ENCODE data around the gene FAM20A. TPM values are rescaled to one million over a fixed set of nuclear protein-coding genes. Genes with fewer than 3 reads are reported as not detected.

Gene FAM20A
- total RNA-seq, 2 experiments from 2014 or later: not detected

DNA sequence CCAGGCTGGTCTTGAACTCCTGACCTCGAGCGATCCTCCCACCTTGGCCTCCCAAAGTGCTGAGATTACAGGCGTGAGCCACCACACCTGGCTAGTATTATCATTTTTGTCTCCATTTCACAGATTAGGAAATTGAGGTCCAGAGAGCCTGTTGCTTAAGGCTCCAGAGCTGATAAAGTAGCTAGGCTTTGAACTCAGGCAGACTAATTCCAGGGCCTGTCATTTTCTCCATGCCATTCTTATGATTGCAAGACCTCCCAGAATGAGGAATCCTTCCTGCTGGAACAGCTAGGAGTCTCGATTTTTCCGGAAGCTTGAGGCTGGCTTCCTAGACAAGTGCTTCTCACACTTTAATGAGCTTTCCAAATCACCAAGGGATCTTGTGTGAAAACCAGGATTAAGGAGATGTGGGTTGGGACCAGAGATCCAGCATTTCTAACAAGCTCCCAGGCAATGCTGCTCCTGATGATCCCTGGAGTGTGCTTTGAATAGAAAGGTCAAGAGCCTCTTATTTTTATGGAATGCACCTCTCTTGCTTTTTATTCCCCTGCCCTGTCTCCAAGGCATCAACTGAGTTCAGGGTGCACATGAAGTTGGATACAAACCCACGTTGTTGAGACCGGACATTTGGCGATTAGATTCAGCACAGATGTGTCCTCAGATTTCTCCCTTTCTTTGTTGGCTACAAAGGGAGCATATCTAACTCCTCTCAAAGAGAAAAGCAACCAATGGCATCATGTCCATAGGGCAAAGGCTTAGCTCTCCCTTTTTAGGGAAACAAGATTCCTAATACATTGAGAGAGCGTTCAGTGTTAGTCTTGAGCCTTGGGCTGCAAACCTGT, 40.3 kb upstream of the FAM20A start:
- H3K4me1 Mint-ChIP-seq (ENCODE audit: low read depth): no peaks in the 10 kb centered on the region
- CTCF ChIA-PET: interaction anchor here (1.7 kb wide), 1 partner anchor 27 kb away, joined by 7 read pairs; no protein-coding TSS in a partner anchor
- intact Hi-C loops (cut with micrococcal nuclease): no loop called here
- no peak for TF ChIP-seq CTCF (IDR thresholded peaks at IDR 0.05)
- POLR2A ChIA-PET: no interaction called here
- H3K4me3 Mint-ChIP-seq: no peak overlapping the region
- H3K9me3 Mint-ChIP-seq: peaks cover 4% of the 10 kb centered on the region
- H3K27ac Mint-ChIP-seq: no peak overlapping the region
- H3K36me3 Mint-ChIP-seq (ENCODE audit: low read depth): no peaks in the 10 kb centered on the region
- no peak for ATAC-seq
- DNase-seq: no peak
- peaks cover 22% of the 10 kb centered on the region for H3K27me3 Mint-ChIP-seq

- no peak overlapping the region for H3K4me3 Mint-ChIP-seq
- H3K27ac Mint-ChIP-seq: no peak overlapping the region
- ATAC-seq: no peak
- ChIA-PET POLR2A (no interaction called here), CTCF (interaction anchor here (1.7 kb wide), 1 partner anchor 26 kb away, joined by 7 read pairs; no protein-coding TSS in a partner anchor)
- H3K36me3 Mint-ChIP-seq (ENCODE audit: low read depth): no peaks in the 10 kb centered on the region
- peaks cover 4% of the 10 kb centered on the region for H3K9me3 Mint-ChIP-seq
- H3K4me1 Mint-ChIP-seq (ENCODE audit: low read depth): no peaks in the 10 kb centered on the region
- no peak for TF ChIP-seq CTCF (IDR thresholded peaks at IDR 0.05)
- intact Hi-C loops (cut with micrococcal nuclease): no loop called here
- no peak for DNase-seq
- H3K27me3 Mint-ChIP-seq: peaks cover 23% of the 10 kb centered on the region
These were observed 39.2 kb upstream of the FAM20A start for GRCh38 chr17:68640242-68640989.

GRCh38 chr17:68634345-68634876, 33.2 kb upstream of the FAM20A start:
- Mint-ChIP-seq H3K9me3 (peaks cover 4% of the 10 kb centered on the region), H3K4me3 (no peak overlapping the region), H3K4me1 (ENCODE audit: low read depth) (no peaks in the 10 kb centered on the region), H3K27me3 (peaks cover 7% of the 10 kb centered on the region), H3K36me3 (ENCODE audit: low read depth) (no peaks in the 10 kb centered on the region), H3K27ac (no peak overlapping the region)
- ATAC-seq (no peak), DNase-seq (no peak)
- POLR2A ChIA-PET: interaction anchor here (0.8 kb wide), 1 partner anchor 9 kb away, joined by 3 read pairs; no protein-coding TSS in a partner anchor
- CTCF ChIA-PET: interaction anchor here (1.3 kb wide), 1 partner anchor 21 kb away, joined by 4 read pairs; no protein-coding TSS in a partner anchor
- TF ChIP-seq CTCF (IDR thresholded peaks at IDR 0.05): no peak
- intact Hi-C loops (cut with micrococcal nuclease): no loop called here

GRCh38 chr17:68628576-68628957, 27.4 kb upstream of the FAM20A start:
- H3K27me3 Mint-ChIP-seq: no peaks in the 10 kb centered on the region
- H3K4me1 Mint-ChIP-seq (ENCODE audit: low read depth): no peaks in the 10 kb centered on the region
- intact Hi-C loops (cut with micrococcal nuclease): no loop called here
- ATAC-seq: no peak
- no peak for TF ChIP-seq CTCF (IDR thresholded peaks at IDR 0.05)
- H3K27ac Mint-ChIP-seq: no peak overlapping the region
- no peaks in the 10 kb centered on the region for H3K36me3 Mint-ChIP-seq (ENCODE audit: low read depth)
- POLR2A ChIA-PET: no interaction called here
- DNase-seq: no peak
- H3K4me3 Mint-ChIP-seq: no peak overlapping the region
- H3K9me3 Mint-ChIP-seq: no peaks in the 10 kb centered on the region
- CTCF ChIA-PET: no interaction called here
